Measurements from ENCODE around the gene KIF5A. TPM values are rescaled to one million over a fixed set of nuclear protein-coding genes. Genes with fewer than 3 reads are reported as not detected.

KIF5A gene
- total and polyA plus RNA-seq, 2 of the 4 experiments (the other 2 are of a cell fraction) = 0.15 to 0.18 TPM

- Histone ChIP-seq H3K27ac (ENCODE audit: insufficient read depth, low read length) (no peak overlapping the region), H4K91ac (ENCODE audit: insufficient read depth, low read depth, low read length) (no peak overlapping the region), H3K9me3 (ENCODE audit: control insufficient read depth, insufficient read depth, low read length) (no peaks in the 10 kb centered on the region), H3K4me1 (ENCODE audit: control insufficient read depth, insufficient read depth, low read length) (no peaks in the 10 kb centered on the region), H2AFZ (replicated peaks; ENCODE audit: low read length, poor library complexity) (no peak overlapping the region), H3K9me1 (ENCODE audit: insufficient read depth, low read length) (no peaks in the 10 kb centered on the region), H3K9ac (ENCODE audit: low read depth, low read length) (no peak overlapping the region), H4K20me1 (ENCODE audit: insufficient read depth, low read length) (no peaks in the 10 kb centered on the region), H3K14ac (replicated peaks; ENCODE audit: low read depth, low read length) (no peak overlapping the region), H3K79me1 (ENCODE audit: low read depth in 1 of 2, low read length in 2 of 2) (no peaks in the 10 kb centered on the region), H2BK15ac (ENCODE audit: low read depth, low read length) (no peak overlapping the region), H2BK120ac (ENCODE audit: low read depth, low read length) (no peak overlapping the region), H4K8ac (ENCODE audit: low read depth in 2 of 2, low read length in 2 of 2) (no peak overlapping the region), H2BK20ac (ENCODE audit: low read depth, low read length) (no peak overlapping the region), H3K4ac (ENCODE audit: low read depth, low read length) (no peak overlapping the region), H3K18ac (ENCODE audit: low read depth, low read length) (no peak overlapping the region), H3K36me3 (ENCODE audit: control insufficient read depth, insufficient read depth, low read length) (no peaks in the 10 kb centered on the region), H3K4me3 (ENCODE audit: insufficient read depth, low read depth, low read length) (no peak overlapping the region), H2AK9ac (replicated peaks; ENCODE audit: low read depth, low read length, poor library complexity) (no peak overlapping the region), H3K27me3 (ENCODE audit: control insufficient read depth, insufficient read depth, low read length) (peaks cover 13% of the 10 kb centered on the region), H3K23ac (ENCODE audit: low read depth, low read length) (no peak overlapping the region), H4K5ac (ENCODE audit: low read depth, low read length) (no peak overlapping the region), H3K4me2 (ENCODE audit: low read depth, low read length) (no peak overlapping the region), H2AK5ac (ENCODE audit: low read depth, low read length) (no peak overlapping the region), H3K56ac (ENCODE audit: extremely low read depth, insufficient read depth, low read length) (no peak overlapping the region), H2BK5ac (ENCODE audit: low read depth, low read length, poor library complexity, severe bottlenecking) (no peak overlapping the region)
- ATAC-seq (ENCODE audit: low read depth) = no peak
- no TSS peak for BruUV-seq (replicated peaks)
- no peak for TF ChIP-seq USF2 (IDR thresholded peaks at IDR 0.05; ENCODE audit: low read depth, low read length)
- no peak for TF ChIP-seq RAD21 (IDR thresholded peaks at IDR 0.05; ENCODE audit: low read length)
- no peak for TF ChIP-seq NFE2L2 (IDR thresholded peaks at IDR 0.05; ENCODE audit: low read depth, low read length)
- TF ChIP-seq RFX5 (IDR thresholded peaks at IDR 0.05; ENCODE audit: low read depth, low read length) = no peak
- no peak for TF ChIP-seq MAFK (IDR thresholded peaks at IDR 0.05; ENCODE audit: low read depth, low read length)
- no peak for TF ChIP-seq MAZ (IDR thresholded peaks at IDR 0.05; ENCODE audit: borderline replicate concordance, low read depth, low read length)
- no peak for TF ChIP-seq SMC3 (IDR thresholded peaks at IDR 0.05; ENCODE audit: low read depth, low read length)
- TF ChIP-seq BHLHE40 (IDR thresholded peaks at IDR 0.05; ENCODE audit: low read depth, low read length) = no peak
- no peak for TF ChIP-seq ELK1 (IDR thresholded peaks at IDR 0.05; ENCODE audit: borderline replicate concordance, low read depth, low read length)
- TF ChIP-seq MXI1 (IDR thresholded peaks at IDR 0.05; ENCODE audit: borderline replicate concordance, low read depth, low read length) = no peak
- no peak for TF ChIP-seq RCOR1 (IDR thresholded peaks at IDR 0.05; ENCODE audit: insufficient replicate concordance, low read length)
- no peak for TF ChIP-seq CHD1 (IDR thresholded peaks at IDR 0.05; ENCODE audit: low read depth, low read length)
- TF ChIP-seq CTCF (conservative IDR thresholded peaks at IDR 0.05; ENCODE audit: low read depth, low read length) = no peak
- no peak for TF ChIP-seq FOS (IDR thresholded peaks at IDR 0.05; ENCODE audit: low read depth, low read length)
- TF ChIP-seq CEBPB (IDR thresholded peaks at IDR 0.05; ENCODE audit: low read depth, low read length) = no peak
- no peak for TF ChIP-seq POLR2A (IDR thresholded peaks at IDR 0.05; ENCODE audit: low read depth, low read length)
- ChIA-PET CTCF (no interaction called here), POLR2A (ENCODE audit: unreplicated experiment) (no interaction called here)
- WGBS, 2 experiments (ENCODE audit: extremely low coverage in 2 of 2, insufficient read length in 1 of 2) = no CpG with 5 or more reads among the region's 4 CpGs
- dilution Hi-C loops (cut with HindIII; ENCODE audit: low sequenced_read_pairs, unreplicated experiment) = loop anchor here (25.0 kb wide), 1 partner anchor 99 kb away; no protein-coding TSS in a partner anchor
- intact Hi-C loops (cut with micrococcal nuclease) = loop anchor here (10.0 kb wide), 1 partner anchor 1301 kb away; no protein-coding TSS in a partner anchor
- DNase-seq = no peak
- in situ Hi-C loops (cut with MboI; ENCODE audit: low sequenced_read_pairs) = no loop called here
Measured at GRCh38 chr12:57563358-57563757, 13.5 kb downstream of the KIF5A start.
